H1 (cell line): ENCODE measurements around the gene GMPPA. TPM values are rescaled to one million over a fixed set of nuclear protein-coding genes. Genes with fewer than 3 reads are reported as not detected.

Experiments
- ATF3 ChIP-seq: IDR thresholded peaks from 2 replicates; pipeline ENCODE4 v1.6.1; 2011; ENCODE audit warnings: low read depth, mild to moderate bottlenecking, low read length; ENCODE audit not compliant: insufficient read depth
- CEBPB ChIP-seq: IDR thresholded peaks from 2 replicates; pipeline ENCODE4 v1.6.1; 2012; ENCODE audit warnings: low read depth, low read length
- CHD2 ChIP-seq: IDR thresholded peaks from 2 replicates; pipeline ENCODE4 v1.6.1; 2012; ENCODE audit warnings: low read length, improper control_type of control experiment
- CHD7 ChIP-seq: fragments of 300-600 bp; sonication (generic); IDR thresholded peaks from 2 replicates; pipeline ENCODE4 v1.7.1; 2012; ENCODE audit warnings: low read length, moderate library complexity, mild to moderate bottlenecking, inconsistent platforms; ENCODE audit not compliant: insufficient replicate concordance
- FOSL1 ChIP-seq: IDR thresholded peaks from 2 replicates; pipeline ENCODE4 v1.6.1; 2011; ENCODE audit warnings: mild to moderate bottlenecking, low read depth, low read length, moderate library complexity; ENCODE audit not compliant: insufficient read depth
- GABPA ChIP-seq: IDR thresholded peaks from 2 replicates; pipeline ENCODE4 v1.6.1; 2011; ENCODE audit warnings: mild to moderate bottlenecking, low read length, moderate library complexity, borderline replicate concordance; ENCODE audit not compliant: insufficient read depth
- SP1 ChIP-seq: IDR thresholded peaks from 2 replicates; pipeline ENCODE4 v1.6.1; 2011; ENCODE audit warnings: low read depth, low read length
- SP2 ChIP-seq: IDR thresholded peaks from 2 replicates; pipeline ENCODE4 v1.6.1; 2012; ENCODE audit warnings: mild to moderate bottlenecking, low read length, inconsistent platforms
- SRF ChIP-seq: IDR thresholded peaks from 2 replicates; pipeline ENCODE4 v1.6.1; 2011; ENCODE audit warnings: mild to moderate bottlenecking, low read depth, low read length, moderate library complexity
- polyA plus RNA-seq, 7 experiments: library from polyadenylated mRNA; depleted of rRNA in 3 of 7; stranded (reverse) in 5 of 7; unstranded in 2 of 7; fragments of >200 nt in 5 of 7; fragments of 200-250 nt in 2 of 7; gene quantifications; 1 replicate in 5 of 7; 2 replicates in 1 of 7; 4 replicates in 1 of 7; pipeline versions ENCODE4 v1.2.1 to v1.2.3, GENCODE V29; 2011 to 2013; ENCODE audit warnings: missing spikeins in 2 of 7, mixed read lengths in 2 of 7
- total RNA-seq: library from RNA; stranded (reverse); fragmentation: NEBNext Ultra II Directional; extraction: Animal tissue kit (Norgen Biotek cat#: 25700); gene quantifications from 2 replicates; pipeline ENCODE4 v1.2.1, GENCODE V29; 2021

The GMPPA gene
- total and polyA plus RNA-seq, 2 of the 8 experiments (the other 6 are each of a cell fraction or from before 2014, with no cell fraction given) = 34.3 to 98.8 TPM

- no peak for TF ChIP-seq CHD7
- TF ChIP-seq CEBPB = no peak
- 0 out of 2 replicates have a peak, but pooled peaks have one; percentile 26 for TF ChIP-seq CHD2
- no peak for TF ChIP-seq SP2
- no peak for TF ChIP-seq ATF3
- TF ChIP-seq SP1 = peak; percentile 53; the same call in 1 of the 2 replicates
- TF ChIP-seq GABPA = no peak
- no peak for TF ChIP-seq SRF
- TF ChIP-seq FOSL1 = no peak
Observed at GRCh38 chr2:219475697-219476651, 22.7 kb upstream of the GMPPA start (continued).
